ENCODE results near the gene CIRBP. TPM values are rescaled to one million over a fixed set of nuclear protein-coding genes. Genes with fewer than 3 reads are reported as not detected.
A peak's percentile ranks its signal among the peaks of the same experiment; 100 is the strongest.

Gene CIRBP
- total and polyA plus RNA-seq, 9 of the 15 experiments (the other 6 are each of a cell fraction or from before 2014, with no cell fraction given) = 20.5 to 327 (median 176) TPM

- TF ChIP-seq E2F5 (CRISPR knock-in tag; IDR thresholded peaks at IDR 0.05) (no peak), ZNF146 (CRISPR knock-in tag; IDR thresholded peaks at IDR 0.05; ENCODE audit: unreplicated experiment) (no peak), MYBL2 (IDR thresholded peaks at IDR 0.05; ENCODE audit: low read depth) (no peak), MYBL2 (CRISPR knock-in tag; IDR thresholded peaks at IDR 0.05; ENCODE audit: borderline replicate concordance) (no peak), DMBX1 (CRISPR knock-in tag; IDR thresholded peaks at IDR 0.05; ENCODE audit: borderline replicate concordance) (no peak), ASH1L (IDR thresholded peaks at IDR 0.05; ENCODE audit: borderline replicate concordance, low read depth, partially characterized antibody) (no peak), CHD2 (IDR thresholded peaks at IDR 0.05; ENCODE audit: low read depth, low read length) (peak; percentile 43), ZNF311 (CRISPR knock-in tag; IDR thresholded peaks at IDR 0.05) (no peak), MTA3 (IDR thresholded peaks at IDR 0.05; ENCODE audit: borderline replicate concordance) (no peak), ILK (tag; IDR thresholded peaks at IDR 0.05; ENCODE audit: borderline replicate concordance, low read depth) (no peak), TCF3 (CRISPR knock-in tag; IDR thresholded peaks at IDR 0.05) (no peak), VEZF1 (CRISPR knock-in tag; IDR thresholded peaks at IDR 0.05) (peak; percentile 94), CXXC5 (CRISPR knock-in tag; IDR thresholded peaks at IDR 0.05) (peak; percentile 75), LARP7 (IDR thresholded peaks at IDR 0.05) (no peak), NRF1 (conservative IDR thresholded peaks at IDR 0.05 in 1 of 2, IDR thresholded peaks at IDR 0.05 in 1 of 2) (peak; percentile 54 to 62), ZBTB11 (CRISPR knock-in tag; IDR thresholded peaks at IDR 0.05) (no peak; a peak in 1 of 6 replicates), HDGF (IDR thresholded peaks at IDR 0.05) (no peak), ZFP91 (CRISPR knock-in tag; IDR thresholded peaks at IDR 0.05) (no peak)
Measured at GRCh38 chr19:1250437-1251260, 18.5 kb upstream of the CIRBP start (continued).

Measured in K562 (cell line).